MV-4-11 (cell line): ENCODE measurements around the gene BAZ2B.

Source experiments
- DNase-seq: peaks from one replicate; lab custom pipeline; 2025; lab: John Stamatoyannopoulos, UW

Gene BAZ2B

DNA sequence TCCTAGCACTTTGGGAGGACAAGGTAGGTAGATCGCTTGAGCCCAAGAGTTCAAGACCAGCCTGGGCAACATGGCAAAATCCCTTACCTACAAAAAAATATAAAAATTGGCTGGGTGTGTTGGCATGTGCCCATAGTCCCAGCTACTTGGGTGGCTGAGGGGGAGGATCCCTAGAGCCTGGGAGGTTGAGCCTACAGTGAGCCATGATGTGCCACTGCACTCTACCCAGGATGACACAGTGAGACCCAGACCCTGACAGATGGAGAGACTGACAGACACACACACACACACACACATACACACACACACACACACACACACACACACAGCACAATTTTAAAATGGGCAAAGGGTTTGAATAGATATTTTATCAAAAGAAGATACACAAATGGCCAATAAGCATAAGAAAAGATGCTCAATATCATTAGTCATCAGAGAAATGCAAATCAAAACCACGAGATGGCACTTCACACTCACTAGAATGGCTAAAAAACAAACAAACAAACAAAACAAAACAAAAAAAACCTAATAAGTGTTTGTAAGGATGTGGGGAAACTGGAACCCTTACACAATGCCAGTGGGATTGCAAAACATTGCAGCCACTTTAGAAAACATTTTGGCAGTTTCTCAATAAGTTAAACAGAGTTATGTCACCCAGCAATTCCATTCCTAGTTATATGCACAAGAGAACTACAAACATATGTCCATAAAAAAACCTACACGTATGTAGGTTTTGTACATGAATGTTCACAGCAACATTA is 42.3 kb downstream of the BAZ2B start:
- peak; percentile 80 for DNase-seq

DNA sequence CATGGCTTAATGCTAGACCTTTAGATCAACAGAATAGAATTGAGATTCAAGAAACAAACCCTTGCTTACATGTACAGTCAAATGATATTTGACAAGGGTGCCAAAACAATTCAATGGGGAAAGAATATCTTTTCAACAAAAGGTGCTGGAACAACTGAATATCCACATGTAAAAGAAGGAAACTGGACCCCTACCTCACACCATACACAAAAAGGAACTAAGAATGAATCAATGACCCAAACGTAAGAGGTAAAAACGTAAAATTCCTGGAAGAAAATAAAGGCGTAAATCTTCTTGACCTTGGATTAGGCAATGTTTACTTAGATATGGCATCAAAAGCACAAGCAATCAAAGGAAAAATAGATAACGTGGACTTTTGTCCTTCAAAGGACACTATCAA is 43.1 kb downstream of the BAZ2B start:
- DNase-seq: peak; percentile 15

DNA sequence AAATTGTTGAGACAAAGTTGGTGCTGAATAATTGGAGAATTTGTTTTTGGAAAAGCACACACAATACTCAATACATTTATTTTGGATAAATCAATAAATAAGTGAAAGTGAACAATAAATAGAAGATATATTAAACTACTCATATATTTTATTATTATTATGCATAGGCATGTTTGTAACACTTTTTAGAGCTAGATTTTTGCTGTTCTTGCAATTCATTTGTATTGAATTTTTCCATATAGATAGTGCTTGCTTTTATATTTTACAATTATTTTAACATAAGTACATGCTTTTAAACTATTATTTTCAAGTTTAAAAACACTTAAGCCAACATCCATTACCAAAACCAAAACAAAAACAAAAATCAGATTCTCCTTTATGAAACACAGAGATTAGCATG is 43.9 kb downstream of the BAZ2B start:
- no peak for DNase-seq

DNA sequence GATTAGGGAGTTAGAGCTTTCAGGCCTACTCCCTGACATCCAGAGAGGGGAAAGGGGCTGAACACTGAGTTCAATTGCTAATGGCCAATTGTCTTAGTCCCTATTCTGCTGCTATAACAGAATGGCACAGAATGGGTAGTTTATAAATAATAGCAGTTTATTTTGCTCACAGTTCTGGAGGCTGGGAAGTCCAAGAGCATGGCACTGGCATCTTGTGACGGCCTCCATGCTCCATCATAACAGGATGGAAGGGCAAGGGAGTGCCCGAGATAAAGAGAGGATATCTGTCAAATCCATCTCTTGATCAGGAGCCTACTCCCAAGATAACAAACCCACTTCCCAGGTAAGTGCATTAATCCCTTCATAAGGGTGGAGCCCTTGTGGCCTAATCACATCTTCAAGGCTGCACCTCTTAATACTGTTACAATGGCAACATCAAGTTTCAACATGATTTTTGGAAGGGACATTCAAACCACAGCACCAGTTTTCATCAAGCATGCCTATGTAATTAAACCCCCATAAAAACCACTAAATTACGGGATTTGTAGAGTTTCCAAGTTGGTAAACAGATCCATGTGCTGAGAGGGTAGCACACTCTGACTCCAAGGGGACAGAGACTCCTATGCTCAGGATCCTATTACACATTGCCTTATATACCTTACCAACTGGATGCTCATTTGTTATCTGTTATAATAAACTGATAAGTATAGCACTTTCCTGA is 44.6 kb downstream of the BAZ2B start:
- no peak for DNase-seq

DNA sequence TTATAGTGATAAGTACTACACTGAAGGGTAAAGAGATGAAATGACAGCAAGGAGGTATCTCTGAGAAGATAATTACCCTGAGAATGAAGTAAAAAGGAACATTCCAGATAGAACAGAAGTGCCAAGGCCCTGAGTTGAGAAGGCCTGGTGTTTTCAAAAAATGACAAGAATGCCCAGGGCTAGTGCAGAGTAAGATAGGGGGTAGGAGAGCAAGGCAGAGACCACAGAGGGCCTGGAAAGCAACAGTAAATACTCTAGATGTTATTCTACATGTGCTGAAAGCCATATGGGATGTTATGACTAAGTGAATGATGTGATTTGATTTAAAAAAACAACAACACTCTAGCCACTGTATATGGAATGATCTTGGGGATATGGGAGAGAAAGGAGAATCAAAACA is 52.3 kb downstream of the BAZ2B start:
- no peak for DNase-seq

DNA sequence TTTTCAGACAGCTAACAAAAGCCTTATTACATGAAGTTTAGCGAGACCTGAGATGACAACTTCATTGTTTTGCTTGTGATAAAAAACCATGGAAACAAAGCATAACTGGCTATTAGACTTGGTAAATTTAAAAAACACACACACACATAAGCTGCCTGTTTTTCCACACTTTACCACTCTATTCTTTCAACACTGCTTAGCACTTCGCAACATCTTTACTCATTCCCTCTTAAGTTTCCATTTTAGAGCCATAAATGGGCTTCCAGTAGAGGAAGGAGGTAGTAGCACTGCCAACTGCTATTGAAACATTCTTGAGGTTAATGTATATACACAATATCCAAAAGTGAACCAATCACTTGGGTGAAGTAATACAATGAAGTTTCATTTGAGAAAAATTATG is 54.1 kb downstream of the BAZ2B start:
- peak; percentile 92 for DNase-seq

DNA sequence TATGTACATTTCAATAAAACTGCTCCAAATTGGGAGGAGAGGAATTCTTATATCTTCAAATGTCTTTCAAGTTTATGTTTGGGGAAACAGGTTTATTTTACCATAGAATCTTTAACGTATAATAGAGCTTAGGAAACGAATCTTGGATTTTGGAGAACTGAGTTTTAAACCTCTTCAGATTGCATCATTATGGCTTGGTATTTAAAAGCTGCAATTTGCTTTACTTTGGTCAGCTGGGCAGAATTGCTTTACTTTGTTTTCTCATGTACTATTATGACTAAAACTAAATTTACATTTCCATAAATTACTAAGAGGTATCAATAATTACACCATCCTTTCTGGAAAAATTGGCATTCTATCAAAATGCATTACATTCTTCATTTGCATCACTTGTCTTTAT is 54.6 kb downstream of the BAZ2B start:
- DNase-seq: peak; percentile 67

DNA sequence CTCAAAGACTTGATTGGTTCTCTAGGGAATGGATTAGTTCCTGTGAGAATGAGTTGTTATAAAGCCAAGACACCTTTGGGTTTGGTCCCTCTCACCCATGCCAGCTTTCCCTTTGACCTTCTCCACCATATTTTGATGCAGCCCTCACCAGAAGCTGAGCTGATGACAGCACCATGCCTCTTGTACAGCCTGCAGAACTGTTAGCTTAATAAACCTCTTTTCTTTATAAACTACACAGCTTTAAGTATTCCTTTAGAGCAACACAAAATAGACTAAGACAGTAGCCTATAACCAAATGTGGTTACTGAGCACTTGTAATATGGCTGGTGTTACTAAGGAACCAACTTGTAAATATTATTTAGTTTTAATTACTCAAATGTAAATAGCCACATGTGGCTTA is 55.1 kb downstream of the BAZ2B start:
- no peak for DNase-seq

DNA sequence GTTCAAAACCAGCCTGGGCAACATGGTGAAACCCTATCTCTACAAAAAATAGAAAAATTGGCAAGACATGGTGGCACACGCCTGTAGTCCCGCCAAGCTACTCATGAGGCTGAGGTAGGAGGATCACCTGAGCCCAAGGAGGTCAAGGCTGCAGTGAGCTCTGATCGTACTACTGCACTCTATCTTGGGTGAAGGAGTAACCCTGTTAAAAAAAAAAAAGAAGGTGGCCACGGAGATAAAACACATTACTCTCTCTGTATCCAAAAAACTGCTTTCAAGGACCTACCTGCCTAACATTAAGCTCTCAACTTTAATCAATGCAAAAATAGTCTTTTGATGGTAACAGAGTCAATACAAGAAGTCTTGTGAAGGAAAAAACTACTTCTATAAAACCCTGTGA is 57.3 kb downstream of the BAZ2B start:
- DNase-seq: no peak

DNA sequence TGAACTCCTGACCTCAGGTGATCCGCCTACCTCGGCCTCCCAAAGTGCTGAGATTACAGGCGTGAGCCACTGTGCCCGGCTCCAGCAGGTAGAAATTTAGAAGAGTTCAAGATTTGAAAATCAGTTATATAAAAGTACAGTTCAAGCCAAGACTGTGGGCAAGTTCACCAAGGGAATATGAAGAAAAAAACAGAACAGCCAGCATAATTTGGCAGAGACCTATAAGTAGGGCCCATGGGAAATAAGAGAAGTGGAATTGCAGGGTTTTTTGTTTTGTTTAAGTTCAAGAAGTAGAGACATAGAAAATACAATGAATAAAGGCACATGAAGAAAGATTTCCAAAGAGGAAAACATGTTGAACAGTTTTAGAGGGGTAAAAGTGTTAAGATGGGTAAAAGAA is 57.9 kb downstream of the BAZ2B start:
- no peak for DNase-seq

DNA sequence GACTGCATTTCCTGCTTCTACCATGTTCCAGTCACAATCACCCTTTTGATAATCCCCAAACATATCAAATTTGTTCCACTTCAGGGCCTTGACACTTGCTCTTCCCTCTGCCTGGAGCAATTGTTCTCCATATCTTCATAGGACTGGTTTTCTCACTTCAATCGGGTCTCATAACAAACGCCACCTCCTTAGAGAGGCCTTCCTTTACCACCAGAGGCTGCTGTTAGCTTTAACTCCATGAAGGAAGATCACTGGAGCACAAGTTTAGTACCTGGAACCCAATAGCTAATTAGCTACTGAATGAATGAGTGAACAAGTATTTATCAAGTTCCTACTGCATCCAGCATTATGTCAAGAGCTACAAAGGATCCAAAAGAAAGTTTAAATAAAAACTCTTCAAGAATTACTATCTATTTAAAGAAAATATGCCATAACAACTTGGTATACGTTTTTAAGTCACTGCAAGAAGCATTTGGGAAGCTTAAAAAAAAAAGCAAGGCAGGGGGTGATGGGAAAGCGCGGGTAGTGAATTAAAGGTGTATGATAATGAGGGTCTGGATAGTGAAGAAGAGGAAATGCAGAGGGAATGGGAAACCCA is 58.8 kb downstream of the BAZ2B start:
- DNase-seq: no peak

DNA sequence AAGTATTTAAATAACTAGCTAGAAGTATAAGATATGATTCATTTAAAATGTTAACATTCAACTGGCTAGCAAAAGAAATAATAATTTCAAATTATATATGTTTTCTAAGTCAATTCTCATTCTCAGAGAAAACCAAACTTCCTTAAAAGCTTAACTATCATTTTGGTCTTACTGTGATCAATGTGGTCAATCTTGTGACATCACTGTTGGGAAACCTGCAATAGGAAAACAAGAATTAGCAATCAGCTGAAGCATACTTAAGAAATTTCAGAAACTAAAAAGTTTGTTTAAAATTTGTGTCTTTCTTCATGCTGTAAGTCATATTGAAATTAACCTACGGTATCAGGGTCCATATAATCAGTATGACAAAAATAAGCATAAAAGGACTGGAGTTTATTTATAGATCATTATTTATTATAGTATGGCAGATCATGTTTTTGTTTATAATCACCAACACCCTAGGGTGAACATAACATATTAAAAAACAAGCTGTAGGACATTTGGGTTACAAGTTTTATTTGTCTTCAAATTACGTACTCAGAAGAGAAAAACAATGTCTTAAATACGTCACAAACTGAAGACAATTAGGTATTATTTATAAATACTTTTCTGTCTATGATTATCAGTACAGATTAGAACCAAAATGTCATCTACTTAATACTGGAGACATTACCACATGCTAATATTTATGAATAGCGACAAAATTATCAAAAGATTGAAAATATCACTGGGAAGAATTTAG is 60.5 kb downstream of the BAZ2B start:
- DNase-seq: peak; percentile 80

DNA sequence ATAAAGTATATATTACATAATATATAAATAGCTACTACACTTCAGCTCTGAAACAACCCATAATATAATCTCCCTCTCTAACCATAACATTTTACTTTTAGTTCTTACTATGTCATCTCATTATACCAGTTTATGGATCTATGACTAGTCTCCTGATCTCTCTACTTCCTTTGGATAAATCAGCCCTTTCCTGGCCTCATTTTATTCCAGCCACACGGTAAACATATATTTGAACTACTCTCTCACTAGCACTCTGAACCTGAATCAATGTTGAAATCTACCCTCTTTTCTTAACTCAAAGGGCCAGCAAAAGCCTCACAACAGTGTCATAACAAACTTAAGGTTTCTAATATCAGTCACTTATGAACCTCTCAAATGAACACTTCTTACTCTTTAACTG is 62.6 kb downstream of the BAZ2B start:
- no peak for DNase-seq

DNA sequence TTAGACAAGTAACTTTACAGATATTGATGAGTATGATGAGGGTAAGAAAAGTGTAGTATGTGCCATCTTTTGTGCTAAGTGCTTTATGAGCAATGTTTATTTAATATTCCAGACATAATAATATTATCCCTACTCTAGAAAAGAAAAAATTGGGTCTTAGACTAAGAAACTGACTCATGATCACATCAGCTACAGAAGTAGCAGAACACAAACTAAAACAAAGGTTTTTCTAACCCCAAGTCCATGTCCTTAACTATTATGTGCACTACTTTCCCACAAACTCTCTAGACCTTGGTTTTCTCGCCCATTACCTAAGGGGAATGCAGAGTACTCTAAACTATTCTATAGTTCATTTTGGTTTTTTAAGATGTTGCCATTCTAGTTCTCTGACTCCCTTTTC is 64.5 kb downstream of the BAZ2B start:
- DNase-seq: no peak

DNA sequence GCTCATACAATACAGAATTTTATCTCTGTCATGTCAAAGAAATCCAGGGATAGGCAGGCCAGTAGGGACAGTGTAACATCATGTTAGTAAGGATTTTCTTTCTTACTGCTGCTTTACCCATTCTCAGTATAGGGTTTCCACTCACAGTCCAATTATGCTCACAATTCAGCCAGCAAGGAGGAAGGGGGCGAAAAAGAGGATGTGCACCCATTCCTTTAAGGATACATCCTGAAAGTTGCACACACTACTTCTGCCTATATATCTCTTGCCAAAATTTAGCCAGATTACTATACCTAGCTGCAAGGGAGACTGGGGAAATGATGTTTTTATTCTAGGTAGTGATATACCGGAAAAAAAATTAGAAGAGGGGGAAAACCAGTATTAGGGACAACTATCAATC is 66.1 kb downstream of the BAZ2B start:
- peak; percentile 45 for DNase-seq

DNA sequence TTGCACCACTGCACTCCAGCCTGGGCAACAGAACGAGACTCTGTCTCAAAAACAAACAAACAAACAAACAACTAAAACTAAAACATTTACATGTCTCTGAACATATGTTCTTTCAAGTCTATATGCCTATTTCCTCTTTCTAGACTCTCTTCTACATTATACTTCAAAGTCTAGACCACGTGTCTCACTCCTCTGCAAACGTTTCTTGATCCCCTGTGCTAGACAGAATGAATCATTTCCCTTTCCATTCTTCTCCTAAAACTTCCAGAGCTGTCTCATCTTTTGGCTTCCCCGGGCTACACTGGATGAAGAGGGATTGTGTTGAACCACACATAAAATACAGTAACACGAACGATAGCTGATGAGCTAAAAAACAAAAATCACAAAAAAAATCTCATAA is 67.1 kb downstream of the BAZ2B start:
- peak; percentile 87 for DNase-seq

DNA sequence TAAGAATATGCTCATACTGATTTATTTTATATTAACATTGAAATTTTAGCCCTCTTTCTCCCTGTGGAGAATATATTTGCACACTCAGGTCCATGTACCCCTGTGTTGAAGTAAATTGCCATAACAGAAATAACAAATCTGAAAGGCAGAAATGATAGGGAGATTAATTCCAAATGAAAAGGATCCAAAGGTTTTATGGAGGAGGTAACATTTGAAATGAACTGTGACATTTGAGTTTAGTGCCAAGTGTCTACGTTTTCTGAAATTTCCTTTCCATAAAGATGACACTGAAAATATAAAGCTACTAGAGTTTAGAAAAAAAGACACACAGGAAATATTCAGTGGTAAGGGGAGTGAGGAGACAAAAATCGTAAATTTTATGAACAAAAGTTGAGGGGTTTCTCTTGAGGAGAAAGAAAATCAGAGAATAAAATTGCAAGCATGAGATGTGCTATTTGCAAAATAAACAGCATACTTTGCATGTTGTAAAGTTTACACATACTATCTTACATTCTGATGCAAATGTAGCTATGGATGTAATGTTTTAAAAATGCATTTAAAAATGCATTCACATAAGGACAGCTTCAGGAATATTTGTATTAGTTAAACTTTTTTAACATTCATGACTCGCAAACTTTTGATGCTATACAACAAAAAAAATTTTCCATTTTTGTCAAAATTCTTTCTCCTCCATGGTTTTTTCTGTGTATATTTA is 69.5 kb downstream of the BAZ2B start:
- no peak for DNase-seq

DNA sequence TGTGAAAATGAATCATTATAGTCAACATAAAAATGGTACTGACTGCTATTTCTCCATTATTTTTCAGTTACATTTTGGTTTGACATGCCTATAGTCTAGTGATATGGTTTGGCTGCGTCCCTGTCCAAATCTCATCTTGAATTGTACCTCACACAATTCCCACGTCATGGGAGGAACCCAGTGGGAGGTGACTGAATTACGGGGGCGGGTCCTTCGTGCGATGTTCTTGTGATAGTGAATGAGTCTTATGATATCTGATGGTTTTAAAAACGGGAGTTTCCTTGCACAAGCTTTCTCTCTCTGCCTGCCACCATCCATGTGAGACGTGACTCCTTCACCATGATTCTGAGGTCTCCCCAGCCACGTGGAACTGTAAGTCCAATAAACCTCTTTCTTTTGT is 70.3 kb downstream of the BAZ2B start:
- DNase-seq: no peak

DNA sequence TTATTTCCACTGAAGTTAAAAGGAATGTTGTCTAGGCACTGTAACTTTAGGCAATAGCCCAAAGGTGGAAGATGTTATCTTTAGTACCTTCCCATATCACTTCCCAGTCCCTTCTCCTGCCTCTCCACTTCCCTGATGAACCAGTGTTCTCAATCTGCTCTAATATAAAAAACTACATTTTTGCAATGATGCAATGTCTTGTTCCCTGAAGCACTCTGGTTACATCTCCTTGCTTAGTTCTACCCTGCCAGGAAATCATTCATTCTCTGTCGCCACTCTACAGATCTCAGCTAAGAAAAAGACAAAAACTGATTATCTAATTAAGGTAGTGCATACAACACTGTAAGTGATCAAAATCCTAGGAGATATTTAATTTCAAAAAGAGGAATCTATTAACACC is 71.3 kb downstream of the BAZ2B start:
- peak; percentile 10 for DNase-seq

DNA sequence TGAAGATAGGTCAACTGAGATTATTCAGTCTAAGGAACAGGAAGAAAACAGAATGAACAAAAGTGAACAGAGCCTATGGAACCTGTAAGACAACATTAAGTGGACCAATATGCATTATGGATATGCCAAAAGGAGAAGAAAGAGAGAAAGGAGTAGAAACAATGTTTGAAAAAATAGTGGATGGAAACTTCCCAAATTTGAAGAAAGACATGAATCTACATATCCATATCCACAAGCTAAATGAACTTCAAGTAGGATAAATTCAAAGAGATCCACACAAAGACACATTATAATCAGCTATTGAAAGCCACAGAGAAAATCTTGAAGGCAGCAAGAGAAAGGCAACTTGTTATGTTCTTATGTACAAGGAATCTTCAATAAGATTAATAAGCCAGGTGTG is 74.2 kb downstream of the BAZ2B start:
- DNase-seq: no peak

DNA sequence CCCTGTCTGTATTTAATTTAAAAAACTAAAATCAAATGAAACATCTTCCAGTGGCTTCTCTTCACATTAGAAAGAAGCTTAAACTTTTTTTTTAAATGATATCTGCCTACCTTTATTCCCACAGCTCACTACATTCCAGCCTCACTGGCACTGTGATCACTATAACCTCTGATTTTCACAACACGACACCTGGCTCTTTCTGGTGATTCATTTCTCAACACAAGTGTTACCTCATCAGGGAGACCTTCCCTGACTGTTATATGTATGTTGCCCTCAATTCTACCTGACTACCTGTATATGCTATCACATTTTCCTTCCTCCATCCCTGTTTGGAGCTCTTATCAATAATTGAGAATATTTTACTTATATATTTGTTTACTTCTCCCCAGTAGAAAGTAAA is 76.6 kb downstream of the BAZ2B start:
- DNase-seq: no peak

DNA sequence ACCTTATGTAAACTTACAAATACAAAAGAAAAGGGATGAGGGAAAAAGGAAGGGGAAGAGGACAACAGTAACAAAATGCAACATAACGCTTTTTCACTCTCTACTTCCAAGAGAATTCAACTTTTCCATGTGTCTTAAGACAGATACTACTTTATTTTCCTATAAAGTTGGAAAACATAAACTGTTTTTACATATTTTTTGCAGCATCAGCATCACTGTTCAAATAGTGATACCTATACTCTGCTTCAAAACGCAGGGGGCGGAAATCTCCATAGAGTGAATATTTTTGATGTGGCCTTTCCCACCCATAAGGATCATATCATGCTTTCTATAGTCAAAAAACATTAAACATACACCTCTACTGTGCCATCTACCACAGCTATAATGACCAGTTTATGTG is 77.5 kb downstream of the BAZ2B start:
- DNase-seq: no peak
